ENCODE results near the gene WDFY2. TPM values are rescaled to one million over a fixed set of nuclear protein-coding genes. Genes with fewer than 3 reads are reported as not detected.

The WDFY2 gene
- total and polyA plus RNA-seq, 2 of the 8 experiments (the other 6 are each of a cell fraction or from before 2014, with no cell fraction given) = 13.9 to 29.0 TPM

GRCh38 chr13:51584731-51585672, 740 bp downstream of the WDFY2 start (continued):
- TF ChIP-seq PHF8 (conservative IDR thresholded peaks at IDR 0.05; ENCODE audit: low read depth, low read length) (peak; percentile 43; the same call in 1 of the 2 replicates), CREB1 (IDR thresholded peaks at IDR 0.05) (peak; percentile 15), CHD2 (IDR thresholded peaks at IDR 0.05; ENCODE audit: low read length) (no peak)
- TF ChIP-seq, protein P1, sequence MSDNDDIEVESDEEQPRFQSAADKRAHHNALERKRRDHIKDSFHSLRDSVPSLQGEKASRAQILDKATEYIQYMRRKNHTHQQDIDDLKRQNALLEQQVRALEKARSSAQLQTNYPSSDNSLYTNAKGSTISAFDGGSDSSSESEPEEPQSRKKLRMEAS (IDR thresholded peaks at IDR 0.05) = 0 out of 2 replicates have a peak, but pooled peaks have one; percentile 1

Measured in H1 (cell line).